ENCODE measurements around the gene IGFBP2. TPM values are rescaled to one million over a fixed set of nuclear protein-coding genes. Genes with fewer than 3 reads are reported as not detected.

IGFBP2 gene
- total and polyA plus RNA-seq, 2 of the 4 experiments (the other 2 are of a cell fraction): 33.5 to 236 TPM

DNA sequence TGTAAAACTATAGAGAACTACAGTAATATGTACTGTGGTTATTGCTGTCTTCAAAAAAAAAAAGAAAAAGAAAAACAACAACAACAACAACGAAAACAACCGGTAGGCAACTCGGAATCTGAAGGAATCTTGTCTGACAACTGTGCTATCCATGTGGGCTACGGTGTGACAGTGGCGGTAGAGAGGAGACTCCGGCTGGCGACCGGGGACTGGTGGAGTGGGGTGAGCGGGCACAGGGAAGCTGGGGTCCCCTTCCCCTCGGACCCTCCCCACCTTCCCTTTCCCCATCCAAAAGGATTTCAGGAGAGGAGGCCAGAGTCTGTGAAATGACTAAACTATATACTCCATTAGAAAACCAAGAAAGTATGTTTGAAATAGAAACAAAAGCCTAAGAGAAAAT, 39.2 kb downstream of the IGFBP2 start:
- Histone ChIP-seq H2AK9ac (replicated peaks; ENCODE audit: low read depth, low read length, poor library complexity) (no peak overlapping the region), H2AK5ac (ENCODE audit: low read depth, low read length) (no peak overlapping the region), H4K91ac (ENCODE audit: insufficient read depth, low read depth, low read length) (no peak overlapping the region), H3K4me3 (ENCODE audit: insufficient read depth, low read depth, low read length) (no peak overlapping the region), H3K9me3 (ENCODE audit: control insufficient read depth, insufficient read depth, low read length) (no peaks in the 10 kb centered on the region), H3K23ac (ENCODE audit: low read depth, low read length) (no peak overlapping the region), H3K79me1 (ENCODE audit: low read depth in 1 of 2, low read length in 2 of 2) (peaks cover 0 to 11% of the 10 kb centered on the region in 2 experiments; a peak in 1 of 4 replicates), H3K9ac (ENCODE audit: low read depth, low read length) (no peak overlapping the region), H3K27ac (ENCODE audit: insufficient read depth, low read length) (no peak overlapping the region), H2AFZ (replicated peaks; ENCODE audit: low read length, poor library complexity) (no peak overlapping the region), H3K18ac (ENCODE audit: low read depth, low read length) (no peak overlapping the region), H3K27me3 (ENCODE audit: control insufficient read depth, insufficient read depth, low read length) (no peaks in the 10 kb centered on the region), H3K4ac (ENCODE audit: low read depth, low read length) (no peak overlapping the region), H3K4me2 (ENCODE audit: low read depth, low read length) (no peak overlapping the region), H3K36me3 (ENCODE audit: control insufficient read depth, insufficient read depth, low read length) (peaks cover 41% of the 10 kb centered on the region), H4K5ac (ENCODE audit: low read depth, low read length) (no peak overlapping the region), H3K56ac (ENCODE audit: extremely low read depth, insufficient read depth, low read length) (no peak overlapping the region), H2BK15ac (ENCODE audit: low read depth, low read length) (no peak overlapping the region), H2BK120ac (ENCODE audit: low read depth, low read length) (no peak overlapping the region), H3K4me1 (ENCODE audit: control insufficient read depth, insufficient read depth, low read length) (no peaks in the 10 kb centered on the region), H2BK20ac (ENCODE audit: low read depth, low read length) (no peak overlapping the region), H3K14ac (replicated peaks; ENCODE audit: low read depth, low read length) (no peak overlapping the region), H3K9me1 (ENCODE audit: insufficient read depth, low read length) (0 out of 2 replicates have a peak, but pooled peaks cover 4% of the 10 kb centered on the region), H4K8ac (ENCODE audit: low read depth in 2 of 2, low read length in 2 of 2) (no peak overlapping the region), H4K20me1 (ENCODE audit: insufficient read depth, low read length) (peaks cover 75% of the 10 kb centered on the region), H2BK5ac (ENCODE audit: low read depth, low read length, poor library complexity, severe bottlenecking) (no peak overlapping the region)
- no peak for DNase-seq
- dilution Hi-C loops (cut with HindIII; ENCODE audit: low sequenced_read_pairs, unreplicated experiment) (loop anchor here (25.0 kb wide), 1 partner anchor 160 kb away; no protein-coding TSS in a partner anchor), intact Hi-C loops (cut with micrococcal nuclease) (no loop called here), in situ Hi-C loops (cut with MboI; ENCODE audit: low sequenced_read_pairs) (no loop called here)
- ATAC-seq (ENCODE audit: low read depth): no peak
- POLR2A ChIA-PET (ENCODE audit: unreplicated experiment): no interaction called here
- CTCF ChIA-PET: no interaction called here
- no CpG with 5 or more reads among the region's 10 CpGs for WGBS, 2 experiments (ENCODE audit: extremely low coverage in 2 of 2, insufficient read length in 1 of 2)
- no TSS peak for BruUV-seq (replicated peaks)
- TF ChIP-seq MAFK (IDR thresholded peaks at IDR 0.05; ENCODE audit: low read depth, low read length) (no peak), MAZ (IDR thresholded peaks at IDR 0.05; ENCODE audit: borderline replicate concordance, low read depth, low read length) (no peak; the same call in 1 of the 2 replicates), RCOR1 (IDR thresholded peaks at IDR 0.05; ENCODE audit: insufficient replicate concordance, low read length) (no peak), RFX5 (IDR thresholded peaks at IDR 0.05; ENCODE audit: low read depth, low read length) (no peak), CEBPB (IDR thresholded peaks at IDR 0.05; ENCODE audit: low read depth, low read length) (no peak), RAD21 (IDR thresholded peaks at IDR 0.05; ENCODE audit: low read length) (no peak), BHLHE40 (IDR thresholded peaks at IDR 0.05; ENCODE audit: low read depth, low read length) (no peak), FOS (IDR thresholded peaks at IDR 0.05; ENCODE audit: low read depth, low read length) (no peak), POLR2A (IDR thresholded peaks at IDR 0.05; ENCODE audit: low read depth, low read length) (no peak), NFE2L2 (IDR thresholded peaks at IDR 0.05; ENCODE audit: low read depth, low read length) (no peak), CHD1 (IDR thresholded peaks at IDR 0.05; ENCODE audit: low read depth, low read length) (no peak), MXI1 (IDR thresholded peaks at IDR 0.05; ENCODE audit: borderline replicate concordance, low read depth, low read length) (no peak), SMC3 (IDR thresholded peaks at IDR 0.05; ENCODE audit: low read depth, low read length) (no peak)
- TF ChIP-seq, protein P1, sequence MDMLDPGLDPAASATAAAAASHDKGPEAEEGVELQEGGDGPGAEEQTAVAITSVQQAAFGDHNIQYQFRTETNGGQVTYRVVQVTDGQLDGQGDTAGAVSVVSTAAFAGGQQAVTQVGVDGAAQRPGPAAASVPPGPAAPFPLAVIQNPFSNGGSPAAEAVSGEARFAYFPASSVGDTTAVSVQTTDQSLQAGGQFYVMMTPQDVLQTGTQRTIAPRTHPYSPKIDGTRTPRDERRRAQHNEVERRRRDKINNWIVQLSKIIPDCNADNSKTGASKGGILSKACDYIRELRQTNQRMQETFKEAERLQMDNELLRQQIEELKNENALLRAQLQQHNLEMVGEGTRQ (IDR thresholded peaks at IDR 0.05; ENCODE audit: low read depth, low read length): no peak
- TF ChIP-seq, protein P2, sequence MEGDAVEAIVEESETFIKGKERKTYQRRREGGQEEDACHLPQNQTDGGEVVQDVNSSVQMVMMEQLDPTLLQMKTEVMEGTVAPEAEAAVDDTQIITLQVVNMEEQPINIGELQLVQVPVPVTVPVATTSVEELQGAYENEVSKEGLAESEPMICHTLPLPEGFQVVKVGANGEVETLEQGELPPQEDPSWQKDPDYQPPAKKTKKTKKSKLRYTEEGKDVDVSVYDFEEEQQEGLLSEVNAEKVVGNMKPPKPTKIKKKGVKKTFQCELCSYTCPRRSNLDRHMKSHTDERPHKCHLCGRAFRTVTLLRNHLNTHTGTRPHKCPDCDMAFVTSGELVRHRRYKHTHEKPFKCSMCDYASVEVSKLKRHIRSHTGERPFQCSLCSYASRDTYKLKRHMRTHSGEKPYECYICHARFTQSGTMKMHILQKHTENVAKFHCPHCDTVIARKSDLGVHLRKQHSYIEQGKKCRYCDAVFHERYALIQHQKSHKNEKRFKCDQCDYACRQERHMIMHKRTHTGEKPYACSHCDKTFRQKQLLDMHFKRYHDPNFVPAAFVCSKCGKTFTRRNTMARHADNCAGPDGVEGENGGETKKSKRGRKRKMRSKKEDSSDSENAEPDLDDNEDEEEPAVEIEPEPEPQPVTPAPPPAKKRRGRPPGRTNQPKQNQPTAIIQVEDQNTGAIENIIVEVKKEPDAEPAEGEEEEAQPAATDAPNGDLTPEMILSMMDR (conservative IDR thresholded peaks at IDR 0.05; ENCODE audit: low read depth, low read length): no peak
- TF ChIP-seq, protein P3, sequence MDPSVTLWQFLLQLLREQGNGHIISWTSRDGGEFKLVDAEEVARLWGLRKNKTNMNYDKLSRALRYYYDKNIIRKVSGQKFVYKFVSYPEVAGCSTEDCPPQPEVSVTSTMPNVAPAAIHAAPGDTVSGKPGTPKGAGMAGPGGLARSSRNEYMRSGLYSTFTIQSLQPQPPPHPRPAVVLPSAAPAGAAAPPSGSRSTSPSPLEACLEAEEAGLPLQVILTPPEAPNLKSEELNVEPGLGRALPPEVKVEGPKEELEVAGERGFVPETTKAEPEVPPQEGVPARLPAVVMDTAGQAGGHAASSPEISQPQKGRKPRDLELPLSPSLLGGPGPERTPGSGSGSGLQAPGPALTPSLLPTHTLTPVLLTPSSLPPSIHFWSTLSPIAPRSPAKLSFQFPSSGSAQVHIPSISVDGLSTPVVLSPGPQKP (IDR thresholded peaks at IDR 0.05; ENCODE audit: borderline replicate concordance, low read depth, low read length): no peak
